ENCODE measurements around the gene SLC37A1. TPM values are rescaled to one million over a fixed set of nuclear protein-coding genes. Genes with fewer than 3 reads are reported as not detected.

The SLC37A1 gene
- total RNA-seq, 2 experiments from 2014 or later: 18.2 to 19.3 TPM

DNA sequence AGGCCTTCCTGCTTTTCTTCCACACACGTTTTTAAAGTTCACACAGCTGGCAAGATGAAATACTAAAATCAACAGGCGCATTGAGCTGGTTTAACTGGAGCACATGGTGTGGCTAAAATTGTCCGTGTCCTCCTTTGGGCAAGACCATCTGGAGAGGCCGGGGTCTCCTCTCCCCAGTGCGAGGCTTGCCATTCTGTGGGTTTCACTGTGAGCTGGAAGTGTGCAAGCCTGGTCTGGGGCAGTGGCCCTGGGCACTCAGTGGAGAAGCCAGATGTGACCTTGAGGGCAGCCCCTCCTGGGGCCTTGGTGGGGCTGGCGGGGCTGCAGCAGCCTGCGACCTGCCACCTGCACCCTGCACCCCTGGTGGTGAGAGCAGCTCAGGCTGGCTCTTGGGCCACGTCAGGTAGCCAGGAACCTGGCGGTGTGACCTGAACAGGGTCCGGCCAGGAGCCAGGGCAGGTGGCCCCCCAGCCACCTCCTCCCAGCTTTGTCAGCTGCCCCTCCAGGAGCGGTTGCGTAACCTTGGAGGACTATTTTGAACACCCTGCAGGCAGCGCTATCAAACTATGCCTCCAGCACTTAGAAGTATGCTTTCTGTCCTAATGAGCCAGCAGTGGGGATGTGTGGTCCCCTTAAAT, 52.4 kb downstream of the SLC37A1 start:
- no peaks in the 10 kb centered on the region for H3K9me3 Mint-ChIP-seq (ENCODE audit: low read depth)
- no peak overlapping the region for H3K27ac Mint-ChIP-seq
- no peak for DNase-seq
- CTCF ChIA-PET: interaction anchor here (0.6 kb wide), 1 partner anchor 24 kb away, joined by 3 read pairs; no protein-coding TSS in a partner anchor
- POLR2A ChIA-PET: no interaction called here
- no peak for ATAC-seq
- no peaks in the 10 kb centered on the region for H3K4me1 Mint-ChIP-seq
- intact Hi-C loops (cut with DNase I, micrococcal nuclease): no loop called here
- H3K4me3 Mint-ChIP-seq: no peak overlapping the region
- no peaks in the 10 kb centered on the region for H3K27me3 Mint-ChIP-seq
- H3K36me3 Mint-ChIP-seq (ENCODE audit: low read depth): peaks cover 34% of the 10 kb centered on the region

DNA sequence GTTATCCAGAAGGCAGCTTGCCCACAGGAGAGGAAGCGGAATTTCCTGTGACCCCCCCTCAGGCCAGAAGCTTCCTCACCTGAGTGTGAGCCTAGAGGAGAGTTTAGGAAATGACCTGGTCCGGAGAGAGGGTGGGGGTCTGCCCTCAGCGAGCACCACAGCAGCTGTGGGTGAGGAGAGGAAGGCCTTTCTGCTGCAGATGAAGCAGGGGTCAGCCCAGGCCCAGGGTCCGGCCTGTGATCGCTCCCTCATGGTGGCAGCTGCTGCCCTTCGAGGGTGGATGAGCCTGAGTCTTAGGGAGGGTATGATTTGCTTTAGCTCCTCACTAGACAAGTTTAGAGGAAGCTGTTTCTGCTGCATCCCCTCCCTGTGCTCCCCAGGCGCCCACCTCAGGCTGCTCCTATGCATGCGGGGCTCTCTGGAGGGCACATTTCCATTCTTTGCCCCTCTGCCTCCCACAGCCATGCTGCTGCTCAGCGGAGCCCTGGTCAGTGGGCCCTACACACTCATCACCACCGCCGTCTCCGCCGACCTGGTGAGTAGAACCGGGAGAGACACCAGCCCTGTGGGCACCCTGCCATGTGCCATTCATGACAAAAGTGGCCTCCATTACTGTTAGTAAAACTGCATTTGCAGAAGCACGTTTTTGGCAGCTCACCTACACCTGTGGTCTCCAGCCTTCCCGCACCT, 53.0 kb downstream of the SLC37A1 start:
- DNase-seq: no peak
- peaks cover 38% of the 10 kb centered on the region for H3K36me3 Mint-ChIP-seq (ENCODE audit: low read depth)
- H3K27ac Mint-ChIP-seq: no peak overlapping the region
- CTCF ChIA-PET: interaction anchor here (0.6 kb wide), 1 partner anchor 24 kb away, joined by 3 read pairs; no protein-coding TSS in a partner anchor
- no peaks in the 10 kb centered on the region for H3K9me3 Mint-ChIP-seq (ENCODE audit: low read depth)
- intact Hi-C loops (cut with DNase I, micrococcal nuclease): no loop called here
- H3K4me1 Mint-ChIP-seq: no peaks in the 10 kb centered on the region
- no peak overlapping the region for H3K4me3 Mint-ChIP-seq
- POLR2A ChIA-PET: no interaction called here
- ATAC-seq: no peak
- no peaks in the 10 kb centered on the region for H3K27me3 Mint-ChIP-seq

DNA sequence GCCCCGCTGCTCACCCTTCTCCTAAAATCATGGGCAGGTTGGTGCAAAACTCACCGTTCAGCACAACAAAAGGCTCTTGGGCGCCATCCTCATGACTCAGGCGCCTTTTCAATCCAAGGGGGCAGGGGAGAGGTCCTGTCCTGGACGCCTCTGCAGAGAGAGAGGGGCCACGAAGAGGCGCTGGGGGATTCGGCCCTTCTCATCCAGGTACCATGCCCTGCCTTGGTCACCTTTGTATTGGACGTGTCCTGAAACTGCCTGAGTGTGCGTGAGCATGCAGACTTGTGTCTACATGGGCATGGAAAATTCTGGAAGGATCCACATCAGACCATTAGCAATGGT, 53.5 kb downstream of the SLC37A1 start:
- POLR2A ChIA-PET: no interaction called here
- intact Hi-C loops (cut with DNase I, micrococcal nuclease): no loop called here
- no peak for DNase-seq
- peaks cover 36% of the 10 kb centered on the region for H3K36me3 Mint-ChIP-seq (ENCODE audit: low read depth)
- H3K4me3 Mint-ChIP-seq: no peak overlapping the region
- H3K27me3 Mint-ChIP-seq: no peaks in the 10 kb centered on the region
- no peak for ATAC-seq
- H3K27ac Mint-ChIP-seq: no peak overlapping the region
- CTCF ChIA-PET: no interaction called here
- no peaks in the 10 kb centered on the region for H3K4me1 Mint-ChIP-seq
- no peaks in the 10 kb centered on the region for H3K9me3 Mint-ChIP-seq (ENCODE audit: low read depth)

DNA sequence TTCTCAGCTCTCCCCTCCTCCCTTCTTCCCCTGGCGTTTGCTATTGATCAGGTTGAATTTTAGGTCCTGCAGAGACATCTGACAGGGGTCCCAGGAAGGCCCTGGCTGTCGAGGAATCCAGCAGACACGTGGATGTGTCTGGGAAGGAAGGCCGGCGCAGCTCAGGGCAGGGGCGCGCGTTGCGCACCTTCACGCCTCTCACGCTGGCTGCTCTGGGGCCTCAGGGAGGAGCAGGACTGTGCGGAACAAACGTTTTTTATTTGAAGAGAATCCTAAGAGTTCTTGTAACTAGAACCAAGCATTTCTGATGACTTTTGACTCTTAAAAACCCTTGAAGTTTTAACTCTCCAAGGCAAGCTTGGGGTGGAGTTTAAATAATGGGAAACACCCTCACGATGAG, 54.2 kb downstream of the SLC37A1 start:
- DNase-seq (no peak), ATAC-seq (no peak)
- intact Hi-C loops (cut with DNase I, micrococcal nuclease): no loop called here
- CTCF ChIA-PET: no interaction called here
- H3K27ac Mint-ChIP-seq: no peak overlapping the region
- H3K9me3 Mint-ChIP-seq (ENCODE audit: low read depth): no peaks in the 10 kb centered on the region
- no peaks in the 10 kb centered on the region for H3K4me1 Mint-ChIP-seq
- H3K4me3 Mint-ChIP-seq: no peak overlapping the region
- no peaks in the 10 kb centered on the region for H3K27me3 Mint-ChIP-seq
- POLR2A ChIA-PET: no interaction called here
- peaks cover 34% of the 10 kb centered on the region for H3K36me3 Mint-ChIP-seq (ENCODE audit: low read depth)

DNA sequence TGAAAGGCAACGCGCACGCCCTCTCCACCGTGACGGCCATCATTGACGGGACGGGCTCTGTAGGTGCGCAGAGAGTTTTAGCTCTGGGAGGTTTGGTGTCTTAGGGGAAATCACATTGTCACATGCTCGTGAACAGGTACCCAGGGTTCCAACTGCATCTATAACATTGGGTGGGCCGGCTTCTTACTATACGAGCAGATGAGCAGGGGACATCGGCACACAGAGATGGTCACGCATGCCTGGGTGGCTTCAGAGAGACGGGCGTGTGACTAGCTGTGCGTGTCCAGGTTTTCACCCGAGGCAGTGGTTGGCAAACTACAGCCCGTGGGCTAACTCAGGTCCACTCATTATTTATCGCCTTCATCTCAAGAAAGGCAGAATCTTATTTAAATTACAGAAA, 54.7 kb downstream of the SLC37A1 start:
- H3K27ac Mint-ChIP-seq: no peak overlapping the region
- DNase-seq: no peak

DNA sequence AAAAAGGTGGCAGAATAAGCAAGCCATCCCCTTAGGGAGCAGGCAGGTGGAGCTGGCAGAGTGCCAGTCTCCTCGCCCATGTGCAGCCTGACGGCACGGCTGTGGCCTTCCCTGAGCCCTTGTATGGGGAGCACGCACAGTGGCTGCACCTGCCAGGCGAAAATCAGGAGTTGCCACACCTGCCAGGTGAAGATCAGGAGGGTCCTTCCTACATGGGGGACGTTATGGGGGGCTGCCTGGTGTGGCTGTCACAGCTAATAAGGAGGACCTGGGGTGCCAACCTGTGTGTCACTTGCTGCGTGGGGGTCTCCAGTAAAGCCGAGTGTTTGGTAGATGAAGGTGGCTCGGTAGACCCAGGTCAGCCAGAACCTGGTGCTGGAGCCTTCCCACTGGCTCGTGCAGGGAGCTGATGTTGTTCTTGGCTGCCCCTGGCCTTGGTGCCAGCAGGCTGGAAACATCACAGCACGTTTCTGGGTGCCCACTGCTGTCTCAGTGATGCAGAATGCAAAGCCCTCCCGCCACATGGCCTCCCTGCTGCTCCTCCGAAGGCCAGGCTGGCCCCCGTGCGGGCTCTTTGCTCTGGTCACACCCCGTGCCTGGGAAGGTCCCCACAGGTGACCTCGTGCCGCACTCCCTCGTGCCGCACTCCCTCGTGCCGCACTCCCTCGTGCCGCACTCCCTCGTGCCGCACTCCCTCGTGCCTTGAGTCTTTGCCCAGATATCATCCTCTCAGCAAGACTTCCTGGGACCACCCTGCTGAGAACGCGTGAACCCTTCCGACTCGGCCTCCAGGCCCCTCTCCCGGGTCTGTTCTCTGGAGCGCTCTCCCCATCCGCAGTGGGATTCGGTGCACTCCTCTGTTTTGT, 55.4 kb downstream of the SLC37A1 start:
- no peak overlapping the region for H3K4me3 Mint-ChIP-seq
- peaks cover 34% of the 10 kb centered on the region for H3K36me3 Mint-ChIP-seq (ENCODE audit: low read depth)
- H3K9me3 Mint-ChIP-seq (ENCODE audit: low read depth): no peaks in the 10 kb centered on the region
- no peak for ATAC-seq
- H3K4me1 Mint-ChIP-seq: no peaks in the 10 kb centered on the region
- no peak overlapping the region for H3K27ac Mint-ChIP-seq
- H3K27me3 Mint-ChIP-seq: no peaks in the 10 kb centered on the region
- POLR2A ChIA-PET: no interaction called here
- CTCF ChIA-PET: interaction anchor here (0.6 kb wide), 1 partner anchor 166 kb away, joined by 3 read pairs; no protein-coding TSS in a partner anchor
- no peak for DNase-seq
- intact Hi-C loops (cut with DNase I, micrococcal nuclease): no loop called here

More for the DNA sequence above, 54.7 kb downstream of the SLC37A1 start:
- ATAC-seq: no peak
- POLR2A ChIA-PET: no interaction called here
- Mint-ChIP-seq H3K9me3 (ENCODE audit: low read depth) (no peaks in the 10 kb centered on the region), H3K27me3 (no peaks in the 10 kb centered on the region), H3K4me3 (no peak overlapping the region), H3K36me3 (ENCODE audit: low read depth) (peaks cover 36% of the 10 kb centered on the region), H3K4me1 (no peaks in the 10 kb centered on the region)
- CTCF ChIA-PET: no interaction called here
- intact Hi-C loops (cut with DNase I, micrococcal nuclease): no loop called here

DNA sequence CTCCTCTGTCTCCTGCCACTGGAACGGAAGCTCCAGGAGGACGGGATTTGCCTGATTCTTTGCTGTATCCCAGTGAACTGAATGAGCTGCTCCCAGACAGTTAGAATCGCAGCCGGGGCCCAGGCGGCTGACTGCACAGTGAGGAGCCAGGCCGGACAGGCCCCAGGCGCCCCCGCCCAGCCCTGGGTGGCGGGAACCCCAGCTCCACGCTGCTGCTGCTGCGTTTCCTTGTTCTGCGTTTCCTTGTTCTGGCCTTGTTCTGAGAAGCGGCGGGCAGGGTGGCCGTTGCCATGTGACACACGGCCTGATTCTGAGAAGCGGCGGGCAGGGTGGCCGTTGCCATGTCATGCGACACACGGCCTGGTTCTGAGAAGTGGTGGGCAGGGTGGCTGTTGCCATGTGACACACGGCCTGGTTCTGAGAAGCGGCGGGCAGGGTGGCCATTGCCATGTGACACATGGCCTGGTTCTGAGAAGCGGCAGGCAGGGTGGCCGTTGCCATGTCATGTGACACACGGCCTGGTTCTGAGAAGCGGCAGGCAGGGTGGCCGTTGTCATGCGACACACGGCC, 56.2 kb downstream of the SLC37A1 start:
- peaks cover 32% of the 10 kb centered on the region for H3K36me3 Mint-ChIP-seq (ENCODE audit: low read depth)
- H3K9me3 Mint-ChIP-seq (ENCODE audit: low read depth): no peaks in the 10 kb centered on the region
- no peaks in the 10 kb centered on the region for H3K4me1 Mint-ChIP-seq
- no peaks in the 10 kb centered on the region for H3K27me3 Mint-ChIP-seq
- DNase-seq (no peak), ATAC-seq (no peak)
- intact Hi-C loops (cut with DNase I, micrococcal nuclease): no loop called here
- H3K4me3 Mint-ChIP-seq: no peak overlapping the region
- H3K27ac Mint-ChIP-seq: no peak overlapping the region
- POLR2A ChIA-PET: no interaction called here
- CTCF ChIA-PET: interaction anchor here (0.6 kb wide), 1 partner anchor 165 kb away, joined by 3 read pairs; no protein-coding TSS in a partner anchor

DNA sequence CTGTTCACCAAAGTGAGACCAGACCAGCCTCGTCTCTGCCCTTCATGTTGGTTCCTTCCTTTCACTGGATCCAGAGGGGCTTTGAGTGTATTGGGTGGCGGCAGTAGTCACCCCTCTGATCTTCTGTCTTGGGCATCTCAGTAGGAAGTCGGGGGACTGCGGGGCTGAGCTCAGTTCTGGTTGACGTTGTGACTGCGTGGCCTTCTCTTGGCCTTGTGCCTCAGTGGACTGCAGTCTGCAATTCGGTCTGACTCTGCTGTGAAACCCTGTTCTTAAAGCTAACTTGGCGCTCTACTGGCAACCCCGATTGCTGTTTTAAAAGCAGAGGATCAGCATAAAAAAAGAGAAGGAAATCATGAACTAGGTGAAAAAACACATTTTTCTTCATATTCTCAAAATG, 56.7 kb downstream of the SLC37A1 start:
- H3K4me1 Mint-ChIP-seq: no peaks in the 10 kb centered on the region
- no peaks in the 10 kb centered on the region for H3K9me3 Mint-ChIP-seq (ENCODE audit: low read depth)
- DNase-seq: no peak
- no peak for ATAC-seq
- intact Hi-C loops (cut with DNase I, micrococcal nuclease): no loop called here
- ChIA-PET CTCF (no interaction called here), POLR2A (no interaction called here)
- H3K27me3 Mint-ChIP-seq: no peaks in the 10 kb centered on the region
- no peak overlapping the region for H3K4me3 Mint-ChIP-seq
- H3K27ac Mint-ChIP-seq: no peak overlapping the region
- peaks cover 30% of the 10 kb centered on the region for H3K36me3 Mint-ChIP-seq (ENCODE audit: low read depth)

DNA sequence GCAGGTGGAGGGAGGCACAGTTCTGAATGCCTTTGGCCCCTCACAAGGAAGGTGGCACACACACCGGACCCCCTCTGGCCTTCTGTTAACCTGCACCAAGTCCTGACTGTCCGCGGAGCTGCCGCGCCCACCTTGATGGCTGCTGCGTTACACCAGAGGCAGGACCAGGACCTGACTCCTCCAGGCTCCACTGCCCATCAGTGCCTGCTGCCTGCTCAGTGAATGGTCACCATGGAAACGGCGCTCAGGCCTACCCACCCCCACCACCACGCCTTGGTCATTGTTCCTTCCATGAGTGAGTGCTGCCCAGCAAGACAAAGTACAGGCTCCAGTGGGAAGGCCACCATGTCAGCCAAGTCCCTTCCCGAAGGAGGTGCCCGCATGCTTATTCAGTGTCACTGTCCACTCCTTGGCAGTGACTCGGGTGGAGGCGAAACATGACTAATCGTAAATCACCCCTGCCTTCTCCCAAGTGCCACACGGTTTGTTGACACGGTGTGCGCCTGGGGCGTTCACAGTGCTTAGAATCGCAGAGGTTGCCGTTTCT, 57.3 kb downstream of the SLC37A1 start:
- ATAC-seq (no peak), DNase-seq (no peak)
- peaks cover 32% of the 10 kb centered on the region for H3K36me3 Mint-ChIP-seq (ENCODE audit: low read depth)
- no peak overlapping the region for H3K4me3 Mint-ChIP-seq
- H3K27me3 Mint-ChIP-seq: no peaks in the 10 kb centered on the region
- ChIA-PET CTCF (no interaction called here), POLR2A (no interaction called here)
- H3K4me1 Mint-ChIP-seq: no peaks in the 10 kb centered on the region
- H3K9me3 Mint-ChIP-seq (ENCODE audit: low read depth): peaks cover under 1% of the 10 kb centered on the region
- intact Hi-C loops (cut with DNase I, micrococcal nuclease): no loop called here
- no peak overlapping the region for H3K27ac Mint-ChIP-seq

DNA sequence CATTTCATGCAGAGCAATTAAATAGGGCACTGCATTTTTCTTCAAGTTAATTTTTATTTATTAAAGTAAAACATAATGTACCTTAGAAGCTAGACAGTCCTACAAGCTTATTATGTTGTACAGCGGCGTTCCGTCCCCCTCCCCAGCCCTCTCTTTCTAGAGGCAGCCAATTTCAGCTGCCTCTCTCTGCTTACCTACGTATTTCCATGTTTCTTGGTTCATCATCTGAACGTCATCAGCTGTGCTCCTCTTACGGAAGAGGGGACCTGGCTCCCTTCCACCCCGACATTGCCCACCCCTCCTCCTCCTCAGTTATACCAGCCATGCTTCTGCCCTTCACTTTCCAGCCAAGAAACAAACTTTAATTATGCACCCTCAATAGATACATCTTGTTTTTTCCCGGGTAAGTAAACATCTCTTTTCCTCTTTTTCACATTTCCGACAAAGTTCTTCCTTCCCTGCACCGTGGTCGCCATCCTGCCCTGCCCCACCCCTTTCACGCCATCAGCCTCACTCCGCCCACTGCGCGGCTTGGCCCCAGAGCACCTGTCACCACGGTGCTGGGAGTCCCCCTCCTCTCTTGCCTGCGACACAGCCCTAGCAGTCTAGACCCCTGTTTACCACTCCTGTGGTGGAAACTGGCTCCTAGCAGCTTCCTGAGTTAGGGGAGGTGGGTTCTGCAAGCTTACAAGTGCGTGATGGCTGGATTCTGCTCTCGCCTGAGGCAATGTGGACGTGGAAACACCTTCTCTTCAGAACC, 57.9 kb downstream of the SLC37A1 start:
- no peak overlapping the region for H3K27ac Mint-ChIP-seq
- intact Hi-C loops (cut with DNase I, micrococcal nuclease): no loop called here
- peaks cover 6% of the 10 kb centered on the region for H3K9me3 Mint-ChIP-seq (ENCODE audit: low read depth)
- POLR2A ChIA-PET: no interaction called here
- no peak for DNase-seq
- CTCF ChIA-PET: no interaction called here
- H3K4me3 Mint-ChIP-seq: no peak overlapping the region
- H3K4me1 Mint-ChIP-seq: no peaks in the 10 kb centered on the region
- no peak for ATAC-seq
- peaks cover 37% of the 10 kb centered on the region for H3K36me3 Mint-ChIP-seq (ENCODE audit: low read depth)
- H3K27me3 Mint-ChIP-seq: no peaks in the 10 kb centered on the region

DNA sequence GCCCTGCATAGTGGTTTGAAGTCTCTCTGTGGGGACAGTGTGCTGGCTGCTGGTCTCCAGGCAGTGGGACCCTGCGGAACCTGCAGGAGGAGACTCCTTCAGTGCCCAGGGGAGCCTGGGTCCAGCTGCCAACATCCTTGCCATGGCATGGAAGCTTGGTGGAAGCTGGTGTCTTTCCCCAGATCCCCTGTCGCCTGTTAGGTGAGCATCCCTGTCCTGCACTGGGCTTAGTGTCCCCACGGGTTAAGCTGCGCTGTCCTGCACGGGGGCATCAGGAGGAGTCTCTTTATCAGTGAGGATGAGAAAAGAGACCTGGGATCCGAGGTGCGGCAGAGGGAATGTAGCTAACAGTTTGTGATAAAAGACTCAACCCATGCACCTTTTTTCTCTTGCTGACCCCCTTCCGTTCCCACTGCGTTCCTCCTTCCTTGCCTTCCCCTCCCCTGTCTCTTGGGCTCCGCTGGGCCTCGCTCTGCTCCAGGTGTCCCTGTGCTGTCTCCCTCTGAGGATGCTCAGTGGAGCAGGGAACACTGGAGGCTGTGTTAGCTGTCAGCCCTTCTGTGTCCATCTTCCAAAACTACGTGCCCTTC, 59.3 kb downstream of the SLC37A1 start:
- no peak overlapping the region for H3K27ac Mint-ChIP-seq
- H3K4me3 Mint-ChIP-seq: no peak overlapping the region
- DNase-seq: no peak
- CTCF ChIA-PET: no interaction called here
- no peaks in the 10 kb centered on the region for H3K27me3 Mint-ChIP-seq
- H3K4me1 Mint-ChIP-seq: no peaks in the 10 kb centered on the region
- intact Hi-C loops (cut with DNase I, micrococcal nuclease): no loop called here
- POLR2A ChIA-PET: interaction anchor here (0.6 kb wide), 1 partner anchor 240 kb away, joined by 3 read pairs; no protein-coding TSS in a partner anchor
- ATAC-seq: no peak
- H3K36me3 Mint-ChIP-seq (ENCODE audit: low read depth): peaks cover 42% of the 10 kb centered on the region
- peaks cover 8% of the 10 kb centered on the region for H3K9me3 Mint-ChIP-seq (ENCODE audit: low read depth)

Data from activated CD4-positive, alpha-beta T cell treated with anti-CD3 and anti-CD28 coated beads for 36 hours (primary cell).